NB4 (cell line): Measurements from ENCODE around the gene SS18.

Experiments
- POLR2A ChIP-seq: IDR thresholded peaks from 2 replicates; pipeline ENCODE4 v1.6.1; 2011; ENCODE audit warnings: mild to moderate bottlenecking; ENCODE audit not compliant: insufficient read length; ENCODE audit errors: extremely low read depth
- TF ChIP-seq, protein P1 (sequence below): IDR thresholded peaks from one replicate; pipeline ENCODE4 v1.5.1; 2012; ENCODE audit warnings: low read depth, low read length

DNA sequence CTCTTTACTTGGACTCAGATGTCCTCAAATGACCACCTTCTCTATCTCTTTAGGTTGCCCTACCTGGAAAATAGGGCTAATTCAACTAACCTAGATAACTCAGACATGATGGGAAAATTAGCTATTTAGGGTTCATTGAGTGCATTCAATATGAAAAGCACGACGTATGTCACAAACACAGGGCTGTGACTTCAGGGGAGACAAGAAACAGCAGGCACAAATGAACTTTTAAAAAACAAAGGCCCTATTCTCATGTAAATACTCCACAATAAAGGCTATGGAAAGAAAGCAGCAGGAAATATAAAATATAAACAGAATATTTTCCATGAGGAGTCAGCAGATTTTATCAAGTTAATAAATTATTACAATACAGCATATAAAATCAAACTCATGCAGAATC, 97.8 kb downstream of the SS18 start:
- TF ChIP-seq, protein P1, sequence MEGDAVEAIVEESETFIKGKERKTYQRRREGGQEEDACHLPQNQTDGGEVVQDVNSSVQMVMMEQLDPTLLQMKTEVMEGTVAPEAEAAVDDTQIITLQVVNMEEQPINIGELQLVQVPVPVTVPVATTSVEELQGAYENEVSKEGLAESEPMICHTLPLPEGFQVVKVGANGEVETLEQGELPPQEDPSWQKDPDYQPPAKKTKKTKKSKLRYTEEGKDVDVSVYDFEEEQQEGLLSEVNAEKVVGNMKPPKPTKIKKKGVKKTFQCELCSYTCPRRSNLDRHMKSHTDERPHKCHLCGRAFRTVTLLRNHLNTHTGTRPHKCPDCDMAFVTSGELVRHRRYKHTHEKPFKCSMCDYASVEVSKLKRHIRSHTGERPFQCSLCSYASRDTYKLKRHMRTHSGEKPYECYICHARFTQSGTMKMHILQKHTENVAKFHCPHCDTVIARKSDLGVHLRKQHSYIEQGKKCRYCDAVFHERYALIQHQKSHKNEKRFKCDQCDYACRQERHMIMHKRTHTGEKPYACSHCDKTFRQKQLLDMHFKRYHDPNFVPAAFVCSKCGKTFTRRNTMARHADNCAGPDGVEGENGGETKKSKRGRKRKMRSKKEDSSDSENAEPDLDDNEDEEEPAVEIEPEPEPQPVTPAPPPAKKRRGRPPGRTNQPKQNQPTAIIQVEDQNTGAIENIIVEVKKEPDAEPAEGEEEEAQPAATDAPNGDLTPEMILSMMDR, result no peak
- TF ChIP-seq POLR2A, result no peak
